GM19035 (cell line): ENCODE measurements around the gene NRGN.
A peak's percentile ranks its signal among the peaks of the same experiment; 100 is the strongest.

Source experiments
- ATAC-seq: cut with Tn5 transposase; IDR thresholded peaks from one replicate; pipeline ENCODE4 v1.9.1; 2021; ENCODE audit not compliant: unreplicated experiment

Gene NRGN

GRCh38 chr11:124779568-124779967 is 39.8 kb downstream of the NRGN start:
- ATAC-seq: no peak

- no peak for ATAC-seq
Observed at GRCh38 chr11:124783002-124783401, 43.3 kb downstream of the NRGN start.

- no peak for ATAC-seq
Observed at GRCh38 chr11:124784051-124784450, 44.3 kb downstream of the NRGN start.

- ATAC-seq: no peak
Observed at GRCh38 chr11:124788521-124788920, 48.8 kb downstream of the NRGN start.

- ATAC-seq: peak; percentile 53
Observed at GRCh38 chr11:124791626-124792341, 52.0 kb downstream of the NRGN start.

GRCh38 chr11:124793466-124794278 is 53.9 kb downstream of the NRGN start:
- ATAC-seq: peak; percentile 66

GRCh38 chr11:124796312-124796711 is 56.6 kb downstream of the NRGN start:
- ATAC-seq: no peak
